Stimulated activated CD8-positive, alpha-beta memory T cell treated with anti-CD3 and anti-CD28 coated beads, Interleukin-12 subunit alpha, Interleukin-12 subunit beta, amount 100 ng/mL, for 24 hours (primary cell): ENCODE results near the gene LRRC8D.

ENCODE experiments used
- DNase-seq: peaks from one replicate; pipeline ENCODE4 v3.0.0-alpha.2; 2020; ENCODE audit errors: extremely low read depth

LRRC8D gene

DNA sequence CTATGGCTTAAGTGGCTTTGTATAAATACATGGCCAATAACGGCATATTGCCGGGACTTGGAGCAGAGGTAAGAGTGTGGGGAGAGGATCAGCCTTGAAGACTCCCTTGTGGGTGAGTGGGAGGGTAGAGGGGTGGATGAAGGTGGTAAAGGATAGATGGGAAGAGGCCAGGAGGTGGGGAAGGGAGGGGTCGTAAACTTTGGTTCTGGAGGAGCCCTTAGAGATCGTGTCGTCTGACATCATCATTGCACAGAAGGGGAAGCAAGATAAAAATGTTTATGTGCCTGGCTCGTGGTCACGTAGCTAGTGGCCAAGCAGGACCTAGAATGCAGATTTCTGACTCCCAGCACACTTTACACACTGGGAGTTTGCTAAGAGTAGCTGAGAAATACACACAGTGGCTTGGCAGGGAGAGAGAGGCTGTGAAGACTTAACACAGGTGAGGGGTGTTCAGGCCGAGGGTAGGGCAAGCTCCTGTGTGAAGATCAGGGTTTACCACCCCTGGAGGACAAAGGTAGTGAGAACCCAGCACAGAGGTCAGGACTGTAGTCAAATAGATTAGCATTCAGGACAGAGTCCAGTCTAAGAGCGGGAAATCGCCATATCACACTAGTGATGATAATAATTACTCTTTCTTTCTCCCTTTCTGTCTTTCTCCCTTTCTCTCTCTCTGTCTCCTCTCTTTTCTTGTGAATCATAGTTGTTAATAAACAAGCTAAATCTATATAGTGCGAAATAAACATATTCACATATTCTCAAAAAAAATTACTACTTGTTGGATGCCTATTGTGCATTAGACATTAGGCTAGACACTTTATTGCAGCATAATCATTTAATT is 75.5 kb downstream of the LRRC8D start:
- DNase-seq, result no peak

- no peak for DNase-seq
Observed at GRCh38 chr1:89897347-89898133, 76.7 kb downstream of the LRRC8D start.

DNA sequence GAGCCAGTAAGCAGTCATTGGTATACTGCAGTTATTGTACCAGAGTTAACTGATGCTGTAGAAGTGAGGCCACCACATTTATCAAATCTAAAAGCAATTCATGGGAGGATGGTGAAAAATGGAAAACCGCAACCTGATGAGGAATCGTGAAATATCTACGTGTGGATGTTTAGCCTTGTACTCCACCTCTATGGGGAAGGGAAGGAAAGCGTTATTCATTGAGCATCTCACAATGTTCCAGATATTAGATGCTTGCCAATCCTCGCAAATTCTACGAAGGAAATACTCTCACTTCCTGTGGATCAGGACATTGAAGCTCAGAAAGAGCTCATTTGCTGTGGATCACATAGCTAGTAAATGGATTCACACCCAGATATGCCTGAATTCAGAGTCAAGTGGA is 77.3 kb downstream of the LRRC8D start:
- DNase-seq, result no peak

- DNase-seq, result no peak
Observed at GRCh38 chr1:89898695-89899470, 78.1 kb downstream of the LRRC8D start.

- DNase-seq, result no peak
Observed at GRCh38 chr1:89900323-89900722, 79.5 kb downstream of the LRRC8D start.

DNA sequence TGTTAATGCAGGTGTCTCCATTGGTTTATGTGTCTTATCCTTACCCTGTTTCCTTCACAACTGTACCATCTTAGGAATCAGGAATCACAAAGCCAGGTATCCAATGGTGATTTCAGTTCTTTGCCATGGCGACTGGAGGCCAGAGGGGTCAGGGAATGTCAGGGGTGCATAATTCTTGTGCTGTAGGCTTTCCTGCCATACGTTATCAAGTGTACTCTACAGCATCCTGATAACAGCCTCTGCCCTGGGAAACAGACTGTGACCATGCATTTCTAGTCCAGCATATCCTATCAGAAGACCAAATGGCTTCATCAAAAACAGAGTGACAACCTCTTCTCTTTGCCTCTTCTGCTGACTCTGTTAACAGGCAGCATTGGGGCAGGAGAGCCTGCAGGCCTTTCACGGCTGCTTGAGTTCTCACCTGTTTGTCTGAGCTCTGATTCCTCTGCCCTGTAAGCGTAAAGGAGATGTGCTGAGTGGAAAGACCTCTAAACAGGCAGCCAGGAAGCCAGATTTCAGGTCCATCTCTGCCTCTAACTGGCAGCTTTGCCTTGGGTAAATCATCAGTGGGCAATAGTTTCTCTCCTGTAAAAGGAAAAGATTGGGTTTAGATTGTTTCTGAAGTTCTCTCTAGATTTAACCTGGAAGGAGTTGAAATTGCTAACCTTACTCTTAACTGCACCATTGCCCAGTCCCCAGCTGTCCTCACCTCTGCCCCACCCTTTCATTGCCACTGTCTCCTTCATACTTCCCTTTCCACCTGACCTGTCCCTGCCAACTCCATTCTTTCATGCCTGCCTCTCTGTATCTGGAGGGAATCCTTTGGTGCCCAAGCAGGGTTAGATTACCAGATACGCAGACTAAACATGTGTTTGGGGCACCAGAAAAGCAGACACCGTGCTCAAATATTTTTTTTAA is 80.2 kb downstream of the LRRC8D start:
- no peak for DNase-seq

DNA sequence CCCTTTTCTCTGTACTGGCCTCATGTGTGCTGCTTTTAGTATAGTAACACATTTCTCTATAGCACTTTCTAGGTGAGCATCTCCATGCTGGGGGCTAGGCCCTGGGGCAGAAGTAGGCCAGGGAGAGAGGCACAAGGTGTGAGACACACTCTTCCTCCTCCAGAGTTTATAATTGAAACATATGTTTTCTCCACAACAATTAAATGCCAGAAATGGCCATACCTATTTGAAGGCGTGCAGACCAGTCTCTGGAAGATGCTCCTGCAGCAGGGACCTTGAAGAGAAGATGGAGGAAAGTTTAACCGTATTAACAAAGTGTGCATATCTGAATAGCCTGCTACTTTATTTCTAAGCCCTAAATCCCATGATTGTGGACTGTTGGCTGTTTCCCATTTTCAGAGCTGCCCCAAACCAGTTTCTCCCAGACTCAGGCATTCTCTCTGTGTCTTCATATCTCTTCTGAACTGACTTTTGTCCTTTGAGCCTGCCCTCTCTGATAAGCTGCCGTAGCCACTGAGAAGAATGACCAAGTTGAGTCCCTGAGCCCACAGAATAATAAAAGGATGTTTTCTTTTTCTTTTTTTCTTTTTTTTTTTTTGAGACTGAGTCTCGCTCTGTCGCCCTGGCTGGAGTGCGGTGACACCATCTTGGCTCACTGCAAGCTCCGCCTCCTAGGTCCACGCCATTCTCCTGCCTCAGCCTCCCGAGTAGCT is 81.3 kb downstream of the LRRC8D start:
- no peak for DNase-seq

GRCh38 chr1:89903550-89903949 is 82.7 kb downstream of the LRRC8D start:
- no peak for DNase-seq

- no peak for DNase-seq
Observed at GRCh38 chr1:89904219-89904980, 83.6 kb downstream of the LRRC8D start.

DNA sequence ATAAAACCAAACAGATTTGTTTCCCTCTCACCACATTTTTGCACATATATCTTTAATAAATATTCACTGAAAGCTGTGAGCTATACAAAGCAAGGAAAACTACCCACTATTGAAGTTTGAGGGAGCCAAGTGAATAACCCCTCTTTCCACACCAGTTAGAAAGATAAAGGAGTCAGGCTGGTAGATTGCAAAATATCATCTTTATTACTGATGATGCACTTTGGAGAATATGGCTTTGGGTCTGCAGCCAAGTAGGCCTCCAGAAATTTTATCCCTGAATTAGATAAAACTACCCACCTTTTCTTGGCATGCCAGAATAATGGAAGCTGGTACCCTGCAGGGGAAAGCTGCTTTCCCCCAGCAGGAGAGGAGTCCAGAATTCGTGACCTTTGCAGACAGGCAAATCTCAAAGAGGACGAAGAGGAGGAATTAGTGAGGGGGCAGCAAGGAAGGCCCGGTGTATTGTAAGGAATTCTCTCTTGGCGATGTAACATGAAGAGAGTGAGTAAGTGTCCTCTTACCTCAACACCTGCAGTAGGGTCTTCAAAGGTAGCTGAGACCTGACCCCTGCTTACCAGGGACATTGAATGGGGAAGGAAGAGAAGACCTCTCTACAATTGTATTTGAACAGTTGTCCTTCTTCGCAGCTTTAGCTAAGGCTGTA is 84.7 kb downstream of the LRRC8D start:
- DNase-seq, result no peak

DNA sequence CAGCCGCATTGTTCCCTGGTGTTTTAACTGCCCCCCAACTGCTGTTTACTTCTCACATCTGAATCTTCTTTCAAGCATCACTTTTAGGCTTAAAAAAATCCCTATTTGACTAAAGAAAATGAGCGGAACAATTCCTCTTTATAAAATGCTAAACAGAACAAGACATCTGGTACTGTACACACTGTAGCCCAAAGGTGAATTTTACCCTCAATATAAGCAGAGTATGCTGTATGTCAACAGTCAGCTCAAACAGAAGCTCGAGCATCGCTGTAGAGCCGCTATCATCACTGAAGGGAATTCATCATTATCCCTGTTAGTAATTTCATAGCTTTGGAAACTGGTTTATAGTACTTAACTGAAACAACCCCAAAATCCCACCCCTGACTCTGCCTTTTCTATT is 85.3 kb downstream of the LRRC8D start:
- DNase-seq, result no peak

- DNase-seq, result no peak
Observed at GRCh38 chr1:89907727-89908212, 86.9 kb downstream of the LRRC8D start.

DNA sequence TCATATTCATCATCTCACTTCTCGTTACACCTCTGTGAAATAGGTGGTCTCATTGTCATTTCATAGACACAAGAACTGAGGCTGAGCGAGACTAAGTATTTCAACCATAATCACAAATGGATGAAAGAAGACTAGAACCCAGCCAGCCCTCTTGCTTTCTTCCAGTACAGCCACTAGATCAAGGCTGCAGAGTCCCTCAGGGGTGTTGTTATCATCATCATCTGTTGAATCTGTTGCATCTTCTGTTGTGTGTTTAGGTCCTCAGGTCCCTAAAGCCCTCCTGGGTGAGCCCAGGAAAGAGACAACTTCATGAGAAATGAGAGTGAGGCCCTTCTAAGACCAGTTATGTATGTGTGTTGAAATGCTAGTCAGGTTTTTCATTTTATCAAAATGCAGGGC is 87.4 kb downstream of the LRRC8D start:
- DNase-seq, result no peak

GRCh38 chr1:89908672-89909436 is 88.0 kb downstream of the LRRC8D start:
- DNase-seq, result no peak

DNA sequence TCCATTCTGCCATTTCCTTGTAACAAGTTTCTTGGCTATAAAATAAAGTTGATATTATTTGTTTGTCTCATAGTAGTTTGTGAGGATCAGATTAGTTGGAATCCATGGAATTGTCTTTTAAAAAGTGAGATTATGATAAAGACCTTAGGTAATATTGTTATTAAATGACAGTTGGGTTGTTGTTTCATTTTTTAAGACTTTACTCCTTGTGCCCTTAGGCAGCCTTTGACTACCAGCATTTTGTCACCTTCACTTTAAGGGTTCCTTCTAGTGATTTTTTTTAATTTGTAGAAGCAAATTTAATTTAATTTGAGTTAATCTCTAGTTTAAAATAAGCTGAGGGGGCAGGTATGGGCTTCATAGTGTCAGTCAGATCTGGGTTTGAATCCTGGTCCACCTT is 89.4 kb downstream of the LRRC8D start:
- no peak for DNase-seq

GRCh38 chr1:89910780-89911179 is 89.9 kb downstream of the LRRC8D start:
- DNase-seq, result no peak

DNA sequence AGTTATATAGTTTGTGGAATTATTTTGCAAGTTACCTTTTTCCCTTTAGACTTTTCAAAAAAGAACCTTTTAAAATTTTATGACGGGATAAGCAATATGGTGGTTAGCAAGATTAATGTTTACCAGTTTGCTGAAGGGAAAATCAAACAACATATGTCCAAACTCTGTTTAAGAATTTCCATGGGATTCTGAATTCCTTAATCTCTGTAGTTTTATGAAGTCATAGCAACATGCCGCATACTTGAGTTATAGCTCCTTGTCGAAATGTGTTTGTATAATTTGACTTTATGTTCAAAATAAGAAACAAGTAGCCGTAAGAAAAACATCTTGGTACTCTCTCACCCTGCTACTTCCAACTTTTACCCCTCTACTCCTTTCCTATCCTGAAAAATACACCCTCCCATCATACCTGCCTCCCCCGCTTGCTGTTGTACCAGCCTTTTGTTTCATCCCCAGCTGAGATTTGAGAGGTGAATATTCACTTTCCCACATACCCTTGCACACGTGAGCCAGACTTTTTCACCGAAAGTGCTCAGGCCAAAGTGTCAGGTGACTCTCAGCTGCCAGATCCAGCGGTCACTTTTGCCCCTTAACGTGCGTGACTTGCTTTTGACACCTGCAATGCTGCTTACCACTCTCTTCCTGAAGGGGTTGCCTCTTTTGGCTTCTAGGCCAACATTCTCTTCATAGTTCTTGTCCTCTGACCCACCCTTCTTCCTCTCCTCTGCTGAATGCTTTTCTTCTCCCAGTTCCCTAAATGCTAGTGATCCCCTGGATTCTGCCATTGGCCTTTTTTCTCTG is 90.6 kb downstream of the LRRC8D start:
- no peak for DNase-seq

DNA sequence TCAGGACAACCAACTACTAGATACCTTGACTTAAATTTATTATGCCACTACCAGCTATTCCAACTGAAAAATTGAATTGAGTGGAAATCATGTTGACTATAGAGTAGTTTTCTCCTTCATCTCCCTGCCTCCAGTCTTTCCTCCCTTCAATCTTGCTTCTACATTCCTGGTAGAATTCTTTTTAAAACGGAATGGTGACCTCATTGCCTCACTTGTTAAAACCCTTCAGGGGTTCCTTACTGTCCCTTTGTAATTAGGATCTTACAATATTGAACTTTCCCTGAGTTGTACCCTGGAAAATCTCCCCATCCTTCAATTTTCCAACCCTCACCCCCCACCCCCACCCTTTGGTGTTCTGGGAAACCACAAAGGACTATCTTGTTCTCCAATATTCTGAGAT is 91.2 kb downstream of the LRRC8D start:
- no peak for DNase-seq
